GM19099 (cell line): ENCODE results near the gene CSAG1.
"Not testable (repeated sequence)": the region's sequence is repeated elsewhere in the genome, so short reads cannot be mapped to it uniquely, and the experiment has no call there.

ENCODE experiments used
- POLR2A ChIP-seq: IDR thresholded peaks from 3 replicates; pipeline ENCODE4 v1.6.1; 2011; ENCODE audit warnings: low read depth; ENCODE audit not compliant: insufficient read length; ENCODE audit errors: extremely low read depth

Gene CSAG1

GRCh38 chrX:152733261-152733975, at the start of gene CSAG1, which contains the start of gene MAGEA12:
Gene CSAG1, minus strand, starts transcription at chrX:152733721. Its CDS starts 1,261 bp downstream, at chrX:152732460.
Gene MAGEA12, plus strand, starts transcription at chrX:152733757. Its CDS starts 2,405 bp downstream, at chrX:152736162.
- TF ChIP-seq POLR2A: no peak

GRCh38 chrX:152769549-152770289, 36.2 kb upstream of the CSAG1 start, which contains the start of gene MAGEA6:
Gene MAGEA6, minus strand, starts transcription at chrX:152769689. Its CDS starts 2,039 bp downstream, at chrX:152767650.
- TF ChIP-seq POLR2A: not testable (repeated sequence)

DNA sequence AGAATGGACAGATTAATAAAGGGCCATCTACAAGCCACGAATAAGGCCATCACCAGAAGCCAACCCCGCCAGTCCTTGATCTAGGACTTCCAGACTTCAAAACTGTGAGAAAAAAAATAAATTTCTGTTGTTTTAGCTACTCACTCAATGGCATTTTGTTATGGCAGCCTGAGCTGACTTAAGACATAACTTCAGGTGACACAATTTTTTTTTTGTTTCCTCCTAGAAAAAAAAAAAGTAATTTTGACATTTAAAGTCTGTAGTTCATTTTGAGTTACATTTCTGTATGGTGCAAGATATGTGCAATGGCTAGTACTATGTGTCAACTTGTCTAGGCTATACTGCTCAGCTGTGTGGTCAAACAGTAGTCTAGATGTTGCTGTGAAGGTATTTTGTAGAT, 25.4 kb upstream of the CSAG1 start, which contains the start of gene CSAG3:
CSAG3 (plus strand) TSS at position 301 of the 400 bp plus-strand sequence.
- TF ChIP-seq POLR2A: not testable (repeated sequence)

DNA sequence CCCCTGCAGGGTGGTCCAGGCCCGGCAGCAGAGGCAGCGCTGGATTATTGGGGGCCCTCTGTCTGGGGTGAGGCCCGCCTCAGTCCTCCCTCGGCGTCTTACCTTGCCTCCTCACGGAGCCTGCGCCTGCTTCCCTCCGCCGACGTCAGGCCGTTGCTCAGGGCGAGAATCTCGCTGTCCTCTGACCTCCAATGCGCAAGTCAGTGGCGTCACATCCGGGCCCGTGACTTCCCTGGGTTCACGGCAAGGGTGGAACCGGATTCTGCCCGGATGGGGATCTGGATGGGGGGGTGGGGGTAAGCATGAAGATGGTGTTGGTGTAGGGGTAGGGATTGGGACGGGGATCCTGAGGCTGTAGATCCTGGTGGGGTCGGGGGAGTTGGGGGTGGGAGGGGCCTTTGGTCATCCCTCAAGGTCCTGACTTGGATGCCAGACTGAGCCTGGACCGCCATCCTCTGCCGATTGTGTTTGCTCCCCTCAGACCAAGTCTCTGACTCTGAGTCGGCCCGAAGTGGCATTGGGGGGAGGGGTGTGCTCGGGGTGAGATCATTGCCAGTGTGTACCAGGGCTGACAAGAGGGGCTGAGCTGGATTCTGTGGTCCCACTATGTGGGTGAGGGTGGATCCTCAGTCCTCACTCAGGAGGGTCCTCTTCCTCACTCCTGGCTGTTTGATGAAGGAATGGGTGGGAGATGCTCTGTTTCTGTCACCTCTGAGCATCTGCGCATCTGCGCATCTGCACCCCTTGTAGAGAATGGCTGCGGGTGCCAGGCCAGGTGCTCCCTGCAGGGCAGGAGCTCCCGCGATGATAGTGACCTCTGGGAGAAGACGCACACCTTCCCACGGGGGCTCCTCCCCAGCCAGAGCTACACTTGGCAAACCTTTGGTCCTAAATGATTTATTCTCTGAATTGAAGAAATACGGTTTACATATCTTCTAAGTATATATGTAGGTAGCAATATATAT, 20.4 kb upstream of the CSAG1 start, which contains the start of gene MAGEA2:
MAGEA2 (minus strand) TSS at position 157 of the 965 bp plus-strand sequence. CDS start 2,479 bp downstream, outside the sequence.
- not testable (repeated sequence) for TF ChIP-seq POLR2A

- no peak for TF ChIP-seq POLR2A
Measured at GRCh38 chrX:152738560-152738959, 5.0 kb upstream of the CSAG1 start.

DNA sequence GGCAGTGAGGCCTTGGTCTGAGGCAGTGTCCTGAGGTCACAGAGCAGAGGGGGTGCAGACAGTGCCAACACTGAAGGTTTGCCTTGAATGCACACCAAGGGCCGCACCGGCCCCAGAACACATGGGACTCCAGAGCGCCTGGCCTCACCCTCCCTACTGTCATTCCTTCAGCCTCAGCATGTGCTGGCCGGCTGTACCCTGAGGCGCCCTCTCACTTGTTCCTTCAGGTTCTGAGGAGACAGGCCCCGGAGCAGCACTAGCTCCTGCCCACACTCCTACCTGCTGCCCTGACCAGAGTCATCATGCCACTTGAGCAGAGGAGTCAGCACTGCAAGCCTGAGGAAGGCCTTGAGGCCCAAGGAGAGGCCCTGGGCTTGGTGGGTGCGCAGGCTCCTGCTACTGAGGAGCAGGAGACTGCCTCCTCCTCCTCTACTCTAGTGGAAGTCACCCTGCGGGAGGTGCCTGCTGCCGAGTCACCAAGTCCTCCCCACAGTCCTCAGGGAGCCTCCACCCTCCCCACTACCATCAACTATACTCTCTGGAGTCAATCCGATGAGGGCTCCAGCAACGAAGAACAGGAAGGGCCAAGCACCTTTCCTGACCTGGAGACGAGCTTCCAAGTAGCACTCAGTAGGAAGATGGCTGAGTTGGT, 2.5 kb upstream of the CSAG1 start:
- TF ChIP-seq POLR2A: no peak

DNA sequence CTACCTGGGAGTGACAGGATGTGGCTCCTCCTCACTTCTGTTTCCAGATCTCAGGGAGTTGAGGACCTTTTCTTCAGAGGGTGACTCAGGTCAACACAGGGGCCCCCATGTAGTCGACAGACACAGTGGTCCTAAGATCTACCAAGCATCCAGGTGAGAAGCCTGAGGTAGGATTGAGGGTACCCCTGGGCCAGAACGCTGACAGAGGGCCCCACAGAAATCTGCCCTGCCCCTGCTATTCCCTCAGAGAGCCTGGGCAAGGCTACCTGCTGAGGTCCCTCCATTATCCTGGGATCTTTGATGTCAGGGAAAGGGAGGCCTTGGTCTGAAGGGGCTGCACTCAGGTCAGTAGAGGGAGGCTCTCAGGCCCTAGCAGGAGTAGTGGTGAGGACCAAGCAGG, 1.6 kb upstream of the CSAG1 start:
- TF ChIP-seq POLR2A: no peak

GRCh38 chrX:152725409-152725808, 8.1 kb downstream of the CSAG1 start:
- TF ChIP-seq POLR2A: no peak

DNA sequence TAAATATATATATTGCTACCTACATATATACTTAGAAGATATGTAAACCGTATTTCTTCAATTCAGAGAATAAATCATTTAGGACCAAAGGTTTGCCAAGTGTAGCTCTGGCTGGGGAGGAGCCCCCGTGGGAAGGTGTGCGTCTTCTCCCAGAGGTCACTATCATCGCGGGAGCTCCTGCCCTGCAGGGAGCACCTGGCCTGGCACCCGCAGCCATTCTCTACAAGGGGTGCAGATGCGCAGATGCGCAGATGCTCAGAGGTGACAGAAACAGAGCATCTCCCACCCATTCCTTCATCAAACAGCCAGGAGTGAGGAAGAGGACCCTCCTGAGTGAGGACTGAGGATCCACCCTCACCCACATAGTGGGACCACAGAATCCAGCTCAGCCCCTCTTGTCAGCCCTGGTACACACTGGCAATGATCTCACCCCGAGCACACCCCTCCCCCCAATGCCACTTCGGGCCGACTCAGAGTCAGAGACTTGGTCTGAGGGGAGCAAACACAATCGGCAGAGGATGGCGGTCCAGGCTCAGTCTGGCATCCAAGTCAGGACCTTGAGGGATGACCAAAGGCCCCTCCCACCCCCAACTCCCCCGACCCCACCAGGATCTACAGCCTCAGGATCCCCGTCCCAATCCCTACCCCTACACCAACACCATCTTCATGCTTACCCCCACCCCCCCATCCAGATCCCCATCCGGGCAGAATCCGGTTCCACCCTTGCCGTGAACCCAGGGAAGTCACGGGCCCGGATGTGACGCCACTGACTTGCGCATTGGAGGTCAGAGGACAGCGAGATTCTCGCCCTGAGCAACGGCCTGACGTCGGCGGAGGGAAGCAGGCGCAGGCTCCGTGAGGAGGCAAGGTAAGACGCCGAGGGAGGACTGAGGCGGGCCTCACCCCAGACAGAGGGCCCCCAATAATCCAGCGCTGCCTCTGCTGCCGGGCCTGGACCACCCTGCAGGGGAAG, 19.4 kb downstream of the CSAG1 start, which contains the start of gene MAGEA2B:
MAGEA2B (plus strand) TSS at position 814 of the 973 bp plus-strand sequence. CDS start 2,479 bp downstream, outside the sequence.
- not testable (repeated sequence) for TF ChIP-seq POLR2A

- not testable (repeated sequence) for TF ChIP-seq POLR2A
Measured at GRCh38 chrX:152709173-152709572, 24.3 kb downstream of the CSAG1 start, which contains the start of gene CSAG2. Gene CSAG2, minus strand, starts transcription at chrX:152709273. Its CDS starts 161 bp downstream, at chrX:152709112.

DNA sequence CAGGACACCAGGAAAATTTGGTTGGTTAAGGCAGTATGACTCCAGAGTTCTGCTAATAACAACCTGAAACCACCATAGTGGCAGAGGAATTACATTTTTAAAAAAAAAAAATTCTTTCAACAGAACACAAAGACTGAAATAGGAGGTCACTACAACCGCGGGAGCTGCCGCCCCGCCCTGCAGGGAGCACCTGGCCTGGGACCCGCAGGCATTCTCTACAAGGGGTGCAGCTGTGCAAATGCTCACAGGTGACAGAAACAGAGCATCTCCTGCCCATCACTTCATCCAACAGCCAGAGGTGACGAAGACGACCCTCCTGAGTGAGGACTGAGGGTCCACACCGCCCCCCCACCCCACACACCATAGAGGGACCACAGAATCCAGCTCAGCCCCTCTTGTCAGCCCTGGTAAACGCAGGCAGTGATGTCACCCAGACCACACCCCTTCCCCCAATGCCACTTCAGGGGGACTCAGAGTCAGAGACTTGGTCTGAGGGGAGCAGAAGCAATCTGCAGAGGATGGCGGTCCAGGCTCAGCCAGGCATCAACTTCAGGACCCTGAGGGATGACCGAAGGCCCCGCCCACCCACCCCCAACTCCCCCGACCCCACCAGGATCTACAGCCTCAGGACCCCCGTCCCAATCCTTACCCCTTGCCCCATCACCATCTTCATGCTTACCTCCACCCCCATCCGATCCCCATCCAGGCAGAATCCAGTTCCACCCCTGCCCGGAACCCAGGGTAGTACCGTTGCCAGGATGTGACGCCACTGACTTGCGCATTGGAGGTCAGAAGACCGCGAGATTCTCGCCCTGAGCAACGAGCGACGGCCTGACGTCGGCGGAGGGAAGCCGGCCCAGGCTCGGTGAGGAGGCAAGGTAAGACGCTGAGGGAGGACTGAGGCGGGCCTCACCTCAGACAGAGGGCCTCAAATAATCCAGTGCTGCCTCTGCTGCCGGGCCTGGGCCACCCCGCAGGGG, 35.3 kb downstream of the CSAG1 start, which contains the start of gene MAGEA3:
MAGEA3 (plus strand) TSS at position 843 of the 980 bp plus-strand sequence. CDS start 2,039 bp downstream, outside the sequence.
- not testable (repeated sequence) for TF ChIP-seq POLR2A
